Peyer's patch (tissue), 4 donors: ENCODE measurements around the gene PXK. TPM values are rescaled to one million over a fixed set of nuclear protein-coding genes. Genes with fewer than 3 reads are reported as not detected.

Experiments
- DNase-seq, 3 donors: peaks; one replicate each; pipeline ENCODE4 v3.0.0-alpha.2; 2017 to 2019
- H3K27ac ChIP-seq, 4 donors: fragments of 200-600 bp; sonication (generic); one replicate each; pipeline ENCODE4 v1.5.1; 2016 to 2019
- H3K27me3 ChIP-seq, 2 donors: fragments of 200-600 bp; sonication (generic); one replicate each; pipeline ENCODE4 v1.5.1; 2019
- H3K36me3 ChIP-seq, 3 donors: fragments of 200-600 bp; sonication (generic); one replicate each; pipeline ENCODE4 v1.5.1; 2016 to 2019
- H3K4me1 ChIP-seq, 4 donors: fragments of 200-600 bp; sonication (generic); one replicate each; pipeline ENCODE4 v1.5.1; 2016 to 2019
- H3K4me3 ChIP-seq, 4 donors: fragments of 200-600 bp; sonication (generic); 1 replicate in 3 of 4; 2 replicates in 1 of 4; pipeline ENCODE4 v1.5.1; 2016 to 2019; ENCODE audit warnings: mild to moderate bottlenecking in 1 of 4
- H3K9me3 ChIP-seq, 4 donors: fragments of 200-600 bp; sonication (generic); one replicate each; pipeline ENCODE4 v1.5.1; 2016 to 2019; ENCODE audit warnings: mild to moderate bottlenecking in 1 of 4
- CTCF ChIP-seq, 6 experiments: fragments of 450-650 bp in 4 of 6; fragments of 200-600 bp in 2 of 6; sonication (generic) in 1 of 6; IDR thresholded peaks; one replicate each; pipeline ENCODE4 v1.5.1; 2017 to 2019; ENCODE audit warnings: antibody characterized with exemption in 6 of 6, mild to moderate bottlenecking in 3 of 6, moderate library complexity in 1 of 6
- POLR2A ChIP-seq, 2 donors: fragments of 450-650 bp; IDR thresholded peaks; one replicate each; pipeline ENCODE4 v1.5.1; 2017; ENCODE audit warnings: antibody characterized with exemption in 2 of 2, mild to moderate bottlenecking in 2 of 2, moderate library complexity in 2 of 2
- total RNA-seq, 4 donors: library from RNA; depleted of rRNA; stranded (reverse); fragments of >200 nt; gene quantifications; one replicate each; pipeline ENCODE4 v1.1.0, GENCODE V29; 2016

PXK gene
- total RNA-seq, 4 donors from 2014 or later, result 15.3 to 73.4 (median 28.4) TPM

GRCh38 chr3:58386626-58387365 lies 54.1 kb downstream of the PXK start:
- Histone ChIP-seq H3K4me1 (peaks cover 0 to 17% (median 0%) of the 10 kb centered on the region in 4 donors), H3K36me3 (no peaks in the 10 kb centered on the region), H3K4me3 (no peak overlapping the region), H3K27me3 (no peaks in the 10 kb centered on the region), H3K9me3 (no peaks in the 10 kb centered on the region), H3K27ac (peak overlapping the region; percentile 20 to 68 (median 52))
- peak in 1 of 3 donors; percentile 51 for DNase-seq
- no peak for TF ChIP-seq CTCF (IDR thresholded peaks at IDR 0.05)
- TF ChIP-seq POLR2A (IDR thresholded peaks at IDR 0.05), result no peak

- TF ChIP-seq CTCF (IDR thresholded peaks at IDR 0.05) (no peak), POLR2A (IDR thresholded peaks at IDR 0.05) (no peak)
- H3K4me1 ChIP-seq, result peaks cover 0 to 17% (median 0%) of the 10 kb centered on the region in 4 donors
These were observed 55.2 kb downstream of the PXK start for GRCh38 chr3:58387650-58388546.

GRCh38 chr3:58388550-58389091 lies 55.9 kb downstream of the PXK start:
- Histone ChIP-seq H3K27me3 (no peaks in the 10 kb centered on the region), H3K27ac (peak overlapping the region in 1 of 4 donors; percentile 65), H3K36me3 (no peaks in the 10 kb centered on the region), H3K4me1 (peaks cover 0 to 17% (median 0%) of the 10 kb centered on the region in 4 donors), H3K9me3 (no peaks in the 10 kb centered on the region), H3K4me3 (no peak overlapping the region)
- no peak for TF ChIP-seq CTCF (IDR thresholded peaks at IDR 0.05)
- no peak for TF ChIP-seq POLR2A (IDR thresholded peaks at IDR 0.05)
- no peak for DNase-seq

More at GRCh38 chr3:58387650-58388546, 55.2 kb downstream of the PXK start:
- no peaks in the 10 kb centered on the region for H3K36me3 ChIP-seq
- H3K27ac ChIP-seq, result peak overlapping the region; percentile 20 to 68 (median 52)
- no peak for DNase-seq
- no peaks in the 10 kb centered on the region for H3K27me3 ChIP-seq
- no peak overlapping the region for H3K4me3 ChIP-seq
- no peaks in the 10 kb centered on the region for H3K9me3 ChIP-seq

- Histone ChIP-seq H3K4me3 (no peak overlapping the region), H3K9me3 (no peaks in the 10 kb centered on the region), H3K36me3 (peaks cover 0 to 16% (median 0%) of the 10 kb centered on the region in 3 donors), H3K27me3 (no peaks in the 10 kb centered on the region), H3K4me1 (peaks cover 0 to 17% (median 0%) of the 10 kb centered on the region in 4 donors), H3K27ac (peak overlapping the region in 2 of 4 donors; percentile 3 to 21)
- TF ChIP-seq CTCF (IDR thresholded peaks at IDR 0.05) (no peak), POLR2A (IDR thresholded peaks at IDR 0.05) (no peak)
- DNase-seq, result no peak
These were observed 58.6 kb downstream of the PXK start for GRCh38 chr3:58391156-58391865.

GRCh38 chr3:58392181-58392580 lies 59.5 kb downstream of the PXK start:
- DNase-seq, result no peak

More at GRCh38 chr3:58392181-58392580, 59.5 kb downstream of the PXK start:
- no peaks in the 10 kb centered on the region for H3K9me3 ChIP-seq
- no peaks in the 10 kb centered on the region for H3K27me3 ChIP-seq
- peak overlapping the region in 2 of 4 donors; percentile 3 to 21 for H3K27ac ChIP-seq
- H3K4me1 ChIP-seq, result peaks cover 0 to 8% (median 0%) of the 10 kb centered on the region in 4 donors
- peaks cover 0 to 21% (median 0%) of the 10 kb centered on the region in 3 donors for H3K36me3 ChIP-seq
- no peak overlapping the region for H3K4me3 ChIP-seq
- TF ChIP-seq CTCF (IDR thresholded peaks at IDR 0.05) (no peak), POLR2A (IDR thresholded peaks at IDR 0.05) (no peak)
